Parathyroid adenoma (tissue), 2 donors: ENCODE measurements around the gene TM6SF1.
"Not testable (repeated sequence)": the region's sequence is repeated elsewhere in the genome, so short reads cannot be mapped to it uniquely, and the experiment has no call there.

Experiments used
- H2AFZ ChIP-seq: fragments of 300-600 bp; sonication (generic); one replicate; pipeline ENCODE4 v1.7.0; 2017; ENCODE audit warnings: antibody characterized with exemption, mild to moderate bottlenecking
- H3K27ac ChIP-seq: fragments of 300-600 bp; sonication (generic); one replicate; pipeline ENCODE4 v1.7.0; 2017
- H3K27me3 ChIP-seq: fragments of 300-600 bp; sonication (generic); one replicate; pipeline ENCODE4 v1.7.0; 2017; ENCODE audit warnings: low read length; ENCODE audit not compliant: control insufficient read depth, insufficient read depth
- H3K36me3 ChIP-seq: fragments of 300-600 bp; sonication (generic); one replicate; pipeline ENCODE4 v1.7.0; 2017; ENCODE audit warnings: low read length; ENCODE audit not compliant: control insufficient read depth, insufficient read depth
- H3K4me1 ChIP-seq: fragments of 300-600 bp; sonication (generic); one replicate; pipeline ENCODE4 v1.7.0; 2017; ENCODE audit warnings: control low read depth
- H3K4me2 ChIP-seq: fragments of 300-600 bp; sonication (generic); one replicate; pipeline ENCODE4 v1.7.0; 2017; ENCODE audit warnings: low read length
- H3K4me3 ChIP-seq: fragments of 300-600 bp; sonication (generic); one replicate; pipeline ENCODE4 v1.7.0; 2017; ENCODE audit warnings: low read depth, low read length
- H3K79me2 ChIP-seq: fragments of 300-600 bp; sonication (generic); one replicate; pipeline ENCODE4 v1.7.0; 2017; ENCODE audit warnings: control low read depth
- H3K9ac ChIP-seq: fragments of 300-600 bp; sonication (generic); one replicate; pipeline ENCODE4 v1.7.0; 2017; ENCODE audit warnings: mild to moderate bottlenecking
- H3K9me3 ChIP-seq: fragments of 300-600 bp; sonication (generic); one replicate; pipeline ENCODE4 v1.7.0; 2017; ENCODE audit warnings: low read length; ENCODE audit not compliant: control insufficient read depth
- CTCF ChIP-seq: fragments of 300-600 bp; sonication (generic); IDR thresholded peaks from one replicate; pipeline ENCODE4 v1.7.0; 2017; ENCODE audit warnings: antibody characterized with exemption, mild to moderate bottlenecking
- donor health status: primary hyperparathyroidism.

The TM6SF1 gene

GRCh38 chr15:83087576-83087975, 19.9 kb upstream of the TM6SF1 start:
- H3K4me3 ChIP-seq = no peak overlapping the region
- H3K9me3 ChIP-seq = no peaks in the 10 kb centered on the region
- H3K4me1 ChIP-seq = no peaks in the 10 kb centered on the region
- no peak for TF ChIP-seq CTCF
- H3K27me3 ChIP-seq = no peaks in the 10 kb centered on the region
- H3K9ac ChIP-seq = no peak overlapping the region
- H3K36me3 ChIP-seq = no peaks in the 10 kb centered on the region
- no peak overlapping the region for H2AFZ ChIP-seq
- no peak overlapping the region for H3K4me2 ChIP-seq
- no peaks in the 10 kb centered on the region for H3K79me2 ChIP-seq
- H3K27ac ChIP-seq = no peak overlapping the region

- no peak overlapping the region for H2AFZ ChIP-seq
- no peak overlapping the region for H3K4me2 ChIP-seq
- H3K27ac ChIP-seq = no peak overlapping the region
- no peak overlapping the region for H3K4me3 ChIP-seq
- no peak for TF ChIP-seq CTCF
- no peaks in the 10 kb centered on the region for H3K27me3 ChIP-seq
- no peaks in the 10 kb centered on the region for H3K4me1 ChIP-seq
- no peak overlapping the region for H3K9ac ChIP-seq
- H3K9me3 ChIP-seq = no peaks in the 10 kb centered on the region
- H3K36me3 ChIP-seq = no peaks in the 10 kb centered on the region
- no peaks in the 10 kb centered on the region for H3K79me2 ChIP-seq
Observed at GRCh38 chr15:83088876-83089275, 18.6 kb upstream of the TM6SF1 start.

GRCh38 chr15:83090465-83090864, 17.0 kb upstream of the TM6SF1 start:
- Histone ChIP-seq H3K79me2 (no peaks in the 10 kb centered on the region), H3K4me2 (no peak overlapping the region), H2AFZ (no peak overlapping the region), H3K9me3 (no peaks in the 10 kb centered on the region), H3K27ac (no peak overlapping the region), H3K4me3 (no peak overlapping the region), H3K9ac (no peak overlapping the region), H3K4me1 (no peaks in the 10 kb centered on the region), H3K36me3 (no peaks in the 10 kb centered on the region), H3K27me3 (no peaks in the 10 kb centered on the region)
- TF ChIP-seq CTCF = no peak

- H3K27ac ChIP-seq, H3K4me1 ChIP-seq, H3K27me3 ChIP-seq, H2AFZ ChIP-seq, H3K4me3 ChIP-seq, H3K4me2 ChIP-seq, H3K9ac ChIP-seq, H3K79me2 ChIP-seq, H3K9me3 ChIP-seq, H3K36me3 ChIP-seq: not testable (repeated sequence)
Observed at GRCh38 chr15:83091965-83092308, 15.5 kb upstream of the TM6SF1 start.

GRCh38 chr15:83092309-83092976, 15.0 kb upstream of the TM6SF1 start:
- H3K36me3 ChIP-seq = no peaks in the 10 kb centered on the region
- H3K27me3 ChIP-seq = no peaks in the 10 kb centered on the region
- no peak overlapping the region for H3K4me3 ChIP-seq
- no peaks in the 10 kb centered on the region for H3K4me1 ChIP-seq
- no peak overlapping the region for H3K27ac ChIP-seq
- H3K9ac ChIP-seq = no peak overlapping the region
- H3K4me2 ChIP-seq = no peak overlapping the region
- TF ChIP-seq CTCF = no peak
- no peaks in the 10 kb centered on the region for H3K9me3 ChIP-seq
- H2AFZ ChIP-seq = no peak overlapping the region
- no peaks in the 10 kb centered on the region for H3K79me2 ChIP-seq
